GM19467 (cell line): ENCODE measurements around the gene CTSZ.
"Not testable (repeated sequence)": the region's sequence is repeated elsewhere in the genome, so short reads cannot be mapped to it uniquely, and the experiment has no call there.

ENCODE experiments used
- ATAC-seq: cut with Tn5 transposase; IDR thresholded peaks from one replicate; pipeline ENCODE4 v1.9.1; 2021; ENCODE audit warnings: mild to moderate bottlenecking, moderate library complexity; ENCODE audit not compliant: unreplicated experiment

The CTSZ gene

GRCh38 chr20:58982406-58983114 is 24.5 kb downstream of the CTSZ start:
- no peak for ATAC-seq

DNA sequence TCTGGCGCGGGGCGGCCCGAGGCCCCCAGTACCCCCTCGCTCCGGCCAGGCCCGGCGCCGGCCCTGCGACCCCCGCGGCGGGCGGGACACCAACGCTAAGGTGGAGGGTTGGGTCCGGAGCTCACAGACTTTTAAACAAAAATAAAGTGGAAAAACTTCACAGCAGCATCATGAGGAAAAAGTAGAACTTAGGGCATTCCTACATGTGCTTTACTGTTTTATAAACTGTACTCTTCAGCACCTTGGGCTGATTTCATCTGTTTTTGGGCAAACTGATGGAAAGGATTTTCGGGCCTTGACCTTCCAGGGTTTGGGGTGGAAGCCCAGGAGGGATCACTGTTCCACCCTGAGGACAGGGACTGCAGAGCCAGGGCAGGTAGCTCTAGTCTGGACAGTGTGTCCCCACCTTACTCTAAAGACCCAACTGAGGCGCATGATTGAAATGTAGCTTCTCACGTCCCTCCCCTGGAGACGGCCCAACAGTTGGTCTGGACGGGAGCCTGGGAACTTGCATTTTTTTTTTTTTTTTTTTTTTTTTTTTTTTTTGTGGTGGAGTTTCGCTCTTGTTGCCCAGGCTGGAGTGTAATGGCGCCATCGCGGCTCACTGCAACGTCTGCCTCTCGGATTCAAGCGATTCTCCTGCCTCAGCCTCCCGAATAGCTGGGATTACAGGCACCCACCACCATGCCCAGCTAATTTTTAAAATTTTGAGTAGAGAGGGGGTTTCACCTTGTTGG is 25.3 kb downstream of the CTSZ start:
- no peak for ATAC-seq

- ATAC-seq = peak; percentile 77
Measured at GRCh38 chr20:58980711-58981627, 26.1 kb downstream of the CTSZ start, which contains the start of gene NELFCD. Gene NELFCD, plus strand, starts transcription at chr20:58981256. Its CDS starts 54 bp downstream, at chr20:58981310.

DNA sequence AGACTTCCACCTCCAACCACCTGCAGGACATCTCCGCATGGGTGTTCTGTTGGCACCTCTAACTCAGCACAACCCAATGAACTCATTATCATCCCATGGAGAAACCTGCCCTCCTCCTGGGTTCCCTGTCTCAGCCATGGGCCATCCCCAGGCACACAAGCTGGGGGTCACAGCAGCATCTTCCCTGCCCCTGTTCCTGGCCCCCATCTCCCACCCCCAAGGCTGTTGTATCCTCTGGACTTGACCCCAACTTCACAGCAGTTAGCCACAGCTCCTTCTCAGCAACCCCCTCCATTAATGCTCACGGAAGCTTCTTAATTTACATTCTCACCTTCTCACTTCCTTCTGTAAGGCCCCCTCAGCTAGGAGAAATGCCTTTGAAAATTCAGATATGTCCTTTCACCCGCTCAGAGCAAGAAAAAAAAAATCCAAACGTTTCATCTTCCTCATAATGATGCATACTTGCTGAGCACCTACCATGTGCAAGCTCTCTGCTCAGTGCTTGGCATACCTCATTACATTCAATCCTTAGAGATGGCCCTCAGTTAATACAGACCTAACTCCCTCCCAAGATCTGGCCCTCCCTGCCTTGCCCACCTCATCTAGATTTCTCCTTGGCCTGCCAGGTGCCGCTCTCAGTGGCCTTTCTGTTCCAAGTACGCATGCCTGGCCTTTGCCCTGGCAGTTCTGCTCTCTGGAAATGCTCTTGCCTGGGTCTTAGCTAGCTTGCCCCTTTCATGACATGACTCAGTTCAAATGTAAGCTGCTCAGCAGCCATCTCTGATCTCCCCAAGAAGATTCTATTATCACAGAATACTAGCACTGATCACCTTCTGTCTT is 28.5 kb downstream of the CTSZ start:
- no peak for ATAC-seq

DNA sequence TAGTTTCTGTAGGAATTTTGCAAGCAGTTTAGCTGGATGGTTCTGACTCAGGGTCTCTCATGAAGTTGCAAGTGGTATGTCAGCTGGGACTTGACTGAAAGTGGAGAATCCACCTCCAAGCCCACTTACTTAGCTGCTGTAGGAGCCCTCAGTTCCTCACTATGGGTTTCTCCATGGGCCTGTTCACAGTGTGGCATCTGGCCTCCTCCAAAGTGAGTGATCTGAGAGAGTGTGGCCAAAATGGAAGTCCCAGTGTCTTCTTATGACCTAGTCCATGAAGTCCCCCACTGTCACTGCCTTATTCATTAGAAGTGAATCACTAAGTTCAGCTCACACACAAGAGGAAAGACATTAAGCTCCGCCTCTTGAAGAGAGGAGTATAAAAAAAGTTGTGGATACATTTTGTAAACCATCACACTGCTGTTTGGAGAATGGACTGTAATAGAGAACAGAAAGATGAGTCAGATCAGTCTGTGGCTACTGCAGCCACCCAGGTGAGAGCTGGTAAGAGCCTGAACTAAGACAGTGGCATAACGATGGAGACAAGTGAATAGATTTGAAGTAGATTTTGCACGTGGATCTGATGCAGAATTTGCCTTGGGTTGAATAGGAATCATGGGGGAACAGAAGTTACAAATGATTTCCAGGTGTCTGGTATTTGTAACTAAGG is 30.9 kb downstream of the CTSZ start:
- no peak for ATAC-seq

GRCh38 chr20:58975353-58975752 is 31.7 kb downstream of the CTSZ start:
- no peak for ATAC-seq

DNA sequence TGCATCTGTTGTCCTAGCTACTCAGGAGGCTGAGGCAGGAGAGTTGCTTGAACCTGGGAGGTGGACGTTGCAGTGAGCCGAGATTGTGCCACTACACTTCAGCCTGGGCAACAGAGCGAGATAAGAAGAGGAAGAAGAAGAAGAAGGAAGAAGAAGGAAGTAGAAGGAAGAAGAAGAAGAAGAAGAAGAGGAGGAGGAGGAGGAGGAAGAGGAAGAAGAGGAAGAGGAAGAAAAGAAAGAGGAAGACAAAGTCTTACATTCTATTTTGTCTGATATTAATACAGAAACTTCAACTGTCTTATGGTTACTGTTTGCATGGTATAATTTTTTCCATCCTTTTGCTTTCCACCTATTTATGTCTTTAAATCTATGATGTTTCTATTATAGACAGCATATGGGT is 33.2 kb downstream of the CTSZ start:
- ATAC-seq = no peak

DNA sequence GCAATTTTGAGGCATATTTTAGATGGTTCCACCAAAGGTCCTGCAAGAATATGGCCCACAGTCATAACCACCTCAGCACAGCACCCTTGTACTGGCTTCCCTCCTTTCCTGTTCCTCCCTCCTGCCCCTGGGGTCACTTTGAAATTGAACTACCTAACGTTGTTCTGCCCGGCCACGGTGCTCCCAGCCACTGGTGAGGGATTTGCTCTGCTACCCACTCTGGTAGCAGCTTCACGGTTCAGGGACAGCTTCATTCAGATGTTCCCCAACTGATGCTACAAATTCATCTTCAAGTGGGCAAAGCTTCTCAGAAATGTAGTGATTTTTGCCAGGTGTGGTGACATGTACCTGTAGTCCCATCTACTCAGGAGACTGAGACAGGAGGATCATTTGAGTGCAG is 33.9 kb downstream of the CTSZ start:
- no peak for ATAC-seq

DNA sequence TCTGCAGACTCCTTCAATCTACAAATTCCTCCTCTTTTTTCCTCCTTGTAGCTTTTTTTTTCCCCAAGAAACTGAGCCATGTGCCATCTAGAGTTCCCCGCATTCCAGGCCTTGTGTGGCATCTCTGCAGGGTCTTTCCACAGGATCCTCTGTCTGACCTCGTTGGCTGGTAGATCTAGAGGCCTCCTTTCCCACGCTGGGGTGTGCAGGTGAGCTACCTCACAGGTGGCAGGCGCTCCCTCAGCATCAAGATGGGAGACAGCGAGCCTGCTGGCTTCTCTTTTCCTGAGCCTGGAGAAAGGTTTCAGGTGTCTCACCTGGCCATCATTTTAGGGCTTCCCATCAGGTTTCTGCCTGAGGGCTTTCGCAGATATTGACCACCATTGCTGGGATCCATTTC is 35.6 kb downstream of the CTSZ start:
- no peak for ATAC-seq

DNA sequence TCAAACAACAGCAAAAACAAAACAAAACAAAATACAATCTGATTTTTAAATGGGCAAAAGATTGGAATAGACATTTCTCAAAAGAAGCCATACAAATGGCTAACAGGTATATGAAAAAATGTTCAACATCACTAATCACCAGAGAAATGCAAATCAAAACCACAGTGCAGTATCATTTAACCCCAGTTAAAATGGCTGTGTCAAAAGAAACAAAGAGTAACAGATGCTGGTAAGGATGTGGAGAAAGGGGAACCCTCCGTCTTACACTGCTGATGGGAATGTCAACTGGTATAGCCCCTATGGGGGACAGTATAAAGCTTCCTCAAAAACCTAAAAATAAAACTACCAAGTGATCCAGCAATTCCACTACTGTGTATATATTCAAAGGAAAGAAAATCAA is 36.9 kb downstream of the CTSZ start:
- ATAC-seq = no peak

DNA sequence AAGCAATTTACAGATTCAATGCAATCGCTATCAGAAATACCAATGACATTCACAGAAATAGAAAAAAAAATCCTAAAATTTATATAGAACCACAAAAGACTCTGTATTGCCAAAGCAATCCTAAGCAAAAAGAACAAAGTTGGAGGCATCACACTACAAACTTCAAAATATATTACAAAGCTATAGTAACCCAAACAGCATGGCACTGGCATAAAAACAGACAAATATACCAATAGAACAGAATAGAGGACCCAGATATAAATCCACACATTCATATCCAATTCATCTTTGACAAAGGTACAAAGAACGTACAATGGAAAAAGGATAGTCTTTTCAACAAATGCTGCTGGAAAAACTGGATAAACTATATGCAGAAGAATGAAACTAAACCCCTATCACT is 37.6 kb downstream of the CTSZ start:
- ATAC-seq = no peak

GRCh38 chr20:58967652-58968429 is 39.2 kb downstream of the CTSZ start:
- no peak for ATAC-seq

- ATAC-seq = no peak
Measured at GRCh38 chr20:58965270-58966064, 41.6 kb downstream of the CTSZ start.

- ATAC-seq = not testable (repeated sequence)
Measured at GRCh38 chr20:58963922-58964321, 43.1 kb downstream of the CTSZ start.

DNA sequence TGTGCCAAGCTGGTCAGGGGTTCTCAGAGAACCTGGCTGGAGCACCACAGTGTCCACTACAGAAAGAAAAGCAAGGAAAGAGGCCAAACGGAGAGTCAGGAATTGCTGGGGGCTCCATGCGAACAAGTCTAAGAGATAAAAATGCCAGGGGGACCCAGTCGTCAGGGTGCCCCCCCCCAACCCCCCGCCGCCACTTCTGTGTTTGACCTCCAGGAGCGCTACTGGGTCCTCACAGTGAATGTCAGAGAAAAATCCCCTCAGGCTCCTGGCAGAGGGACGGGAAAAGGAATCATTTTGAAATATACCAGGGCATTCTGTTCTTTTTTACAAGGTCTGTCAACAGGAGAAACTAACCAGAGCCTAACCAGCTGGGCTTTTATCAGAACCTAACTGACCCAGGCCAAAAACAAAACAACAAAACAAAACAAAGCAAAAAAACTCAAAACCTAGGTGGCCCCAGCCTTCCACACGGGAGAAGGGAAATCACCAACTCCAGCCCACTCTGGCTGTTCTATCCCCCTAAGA is 43.9 kb downstream of the CTSZ start:
- ATAC-seq = no peak

DNA sequence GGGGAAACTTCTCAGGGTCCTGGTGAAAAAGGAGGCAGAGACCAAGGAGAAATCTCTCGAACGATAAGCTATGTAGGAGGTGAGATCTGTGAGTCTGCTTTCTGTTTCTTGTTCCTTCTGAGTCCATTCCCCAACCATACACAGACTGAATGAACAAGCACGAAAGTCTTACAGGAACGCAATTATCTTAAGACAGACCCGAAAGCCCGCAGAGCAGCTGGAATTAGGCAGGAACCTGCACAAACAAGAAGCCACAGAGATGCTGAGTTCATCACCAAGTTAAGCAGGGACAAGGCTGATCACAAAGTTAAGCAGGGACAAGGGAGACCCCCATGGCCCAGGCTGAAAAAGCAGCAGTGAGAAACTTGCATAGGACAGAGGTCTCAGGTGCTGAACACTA is 47.4 kb downstream of the CTSZ start:
- ATAC-seq = no peak

DNA sequence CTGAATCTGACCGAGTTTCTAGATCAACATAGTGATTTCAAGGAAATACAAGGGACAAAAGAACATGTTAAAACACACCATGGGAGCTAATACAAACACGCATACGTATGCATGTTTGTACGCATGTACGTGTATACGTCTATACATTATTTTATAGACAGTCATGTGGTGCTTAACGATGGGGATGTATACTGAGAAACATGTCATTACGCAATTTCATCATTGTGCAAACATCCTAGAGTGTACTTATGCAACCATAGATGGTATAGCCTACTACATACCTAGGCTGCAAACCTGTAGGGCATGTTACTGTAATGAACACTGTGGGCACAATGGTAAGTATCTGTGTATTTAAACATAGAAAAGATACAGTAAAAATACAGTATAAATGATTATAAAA is 51.0 kb downstream of the CTSZ start:
- no peak for ATAC-seq

DNA sequence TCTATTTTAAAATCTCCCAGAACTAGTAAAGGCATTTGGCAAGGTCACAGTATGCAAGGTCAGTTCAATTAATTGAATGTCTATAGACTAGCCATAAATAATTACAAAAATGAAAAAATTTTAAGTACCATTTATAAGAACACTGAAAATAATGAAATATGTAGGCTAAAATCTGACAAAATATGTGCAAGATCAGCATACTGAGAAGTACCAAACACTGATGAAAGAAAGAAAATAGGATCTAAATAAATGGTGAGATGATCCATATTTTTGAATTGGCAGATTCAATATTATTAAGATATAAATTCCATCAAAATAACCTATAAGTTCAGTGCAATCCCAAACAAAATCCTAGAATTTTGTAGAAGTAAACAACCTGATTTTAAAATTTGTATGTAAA is 54.0 kb downstream of the CTSZ start:
- ATAC-seq = no peak
